HG02588 (cell line): ENCODE results near the gene USHBP1.
A peak's percentile ranks its signal among the peaks of the same experiment; 100 is the strongest.

Source experiments
- ATAC-seq: cut with Tn5 transposase; IDR thresholded peaks from one replicate; pipeline ENCODE4 v1.9.1; 2021; ENCODE audit warnings: mild to moderate bottlenecking, moderate library complexity; ENCODE audit not compliant: unreplicated experiment

Gene USHBP1

GRCh38 chr19:17264641-17264979 lies at the start of gene USHBP1:
Gene USHBP1, minus strand, starts transcription at chr19:17264745. Its CDS starts 446 bp downstream, at chr19:17264299.
- ATAC-seq: no peak

GRCh38 chr19:17314007-17314593 lies 49.6 kb upstream of the USHBP1 start:
- no peak for ATAC-seq

- ATAC-seq: no peak
Measured at GRCh38 chr19:17312189-17313113, 47.9 kb upstream of the USHBP1 start.

GRCh38 chr19:17311455-17312188 lies 47.1 kb upstream of the USHBP1 start:
- ATAC-seq: no peak

GRCh38 chr19:17309965-17310461 lies 45.5 kb upstream of the USHBP1 start:
- ATAC-seq: no peak

GRCh38 chr19:17309198-17309964 lies 44.8 kb upstream of the USHBP1 start, which contains the start of gene DDA1:
Gene DDA1, plus strand, starts transcription at chr19:17309563. Its CDS starts 92 bp downstream, at chr19:17309655.
- ATAC-seq: peak; percentile 56

- ATAC-seq: no peak
Measured at GRCh38 chr19:17307876-17308377, 43.4 kb upstream of the USHBP1 start.

- ATAC-seq: no peak
Measured at GRCh38 chr19:17306285-17306714, 41.8 kb upstream of the USHBP1 start.

- peak; percentile 51 for ATAC-seq
Measured at GRCh38 chr19:17305517-17306284, 41.2 kb upstream of the USHBP1 start, which contains the start of gene MRPL34. Gene MRPL34, plus strand, starts transcription at chr19:17305872. Its CDS starts 21 bp downstream, at chr19:17305893.

GRCh38 chr19:17305216-17305516 lies 40.6 kb upstream of the USHBP1 start:
- no peak for ATAC-seq

- ATAC-seq: no peak
Measured at GRCh38 chr19:17304386-17305215, 40.1 kb upstream of the USHBP1 start.

- no peak for ATAC-seq
Measured at GRCh38 chr19:17303940-17304267, 39.4 kb upstream of the USHBP1 start.

- peak; percentile 61 for ATAC-seq
Measured at GRCh38 chr19:17303167-17303939, 38.8 kb upstream of the USHBP1 start, which contains the start of gene ABHD8. Gene ABHD8, minus strand, starts transcription at chr19:17303425. Its CDS starts 1,809 bp downstream, at chr19:17301616.

- no peak for ATAC-seq
Measured at GRCh38 chr19:17302391-17303166, 38.0 kb upstream of the USHBP1 start.

- no peak for ATAC-seq
Measured at GRCh38 chr19:17300992-17301619, 36.6 kb upstream of the USHBP1 start.

- no peak for ATAC-seq
Measured at GRCh38 chr19:17296976-17297375, 32.4 kb upstream of the USHBP1 start.

GRCh38 chr19:17296273-17296672 lies 31.7 kb upstream of the USHBP1 start:
- no peak for ATAC-seq
